ENCODE results near the gene GPC5.

DNA sequence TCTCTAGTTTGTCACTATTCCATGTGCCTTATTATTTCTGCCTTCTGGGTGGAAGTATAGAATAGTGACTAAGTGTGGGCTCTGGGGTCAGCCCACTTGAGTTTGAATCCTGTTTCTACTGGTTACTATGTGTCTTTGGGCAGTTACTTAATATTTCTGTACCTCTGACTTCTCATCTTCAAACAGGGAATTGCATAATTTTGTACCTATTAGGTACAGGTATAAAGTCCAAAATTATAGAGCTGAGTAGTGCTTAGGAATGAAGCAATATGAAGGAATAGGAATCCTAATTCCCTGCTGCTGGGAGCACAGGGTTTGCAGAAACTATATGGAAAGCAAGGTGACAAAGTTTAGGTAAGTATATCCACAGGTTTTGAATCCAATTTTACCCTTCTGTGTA, 564.5 kb downstream of the GPC5 start:
- no peak for TF ChIP-seq PHF8 (IDR thresholded peaks at IDR 0.05; ENCODE audit: borderline replicate concordance, low read depth)
- no peak for TF ChIP-seq SMC3 (IDR thresholded peaks at IDR 0.05)
- TF ChIP-seq, protein P1, sequence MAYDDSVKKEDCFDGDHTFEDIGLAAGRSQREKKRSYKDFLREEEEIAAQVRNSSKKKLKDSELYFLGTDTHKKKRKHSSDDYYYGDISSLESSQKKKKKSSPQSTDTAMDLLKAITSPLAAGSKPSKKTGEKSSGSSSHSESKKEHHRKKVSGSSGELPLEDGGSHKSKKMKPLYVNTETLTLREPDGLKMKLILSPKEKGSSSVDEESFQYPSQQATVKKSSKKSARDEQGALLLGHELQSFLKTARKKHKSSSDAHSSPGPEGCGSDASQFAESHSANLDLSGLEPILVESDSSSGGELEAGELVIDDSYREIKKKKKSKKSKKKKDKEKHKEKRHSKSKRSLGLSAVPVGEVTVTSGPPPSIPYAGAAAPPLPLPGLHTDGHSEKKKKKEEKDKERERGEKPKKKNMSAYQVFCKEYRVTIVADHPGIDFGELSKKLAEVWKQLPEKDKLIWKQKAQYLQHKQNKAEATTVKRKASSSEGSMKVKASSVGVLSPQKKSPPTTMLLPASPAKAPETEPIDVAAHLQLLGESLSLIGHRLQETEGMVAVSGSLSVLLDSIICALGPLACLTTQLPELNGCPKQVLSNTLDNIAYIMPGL (CRISPR knock-in tag; IDR thresholded peaks at IDR 0.05; ENCODE audit: borderline replicate concordance): no peak
- TF ChIP-seq, protein P2, sequence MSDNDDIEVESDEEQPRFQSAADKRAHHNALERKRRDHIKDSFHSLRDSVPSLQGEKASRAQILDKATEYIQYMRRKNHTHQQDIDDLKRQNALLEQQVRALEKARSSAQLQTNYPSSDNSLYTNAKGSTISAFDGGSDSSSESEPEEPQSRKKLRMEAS (IDR thresholded peaks at IDR 0.05): no peak
- TF ChIP-seq POLR2A (IDR thresholded peaks at IDR 0.05; ENCODE audit: low read length): no peak

Data from A549 (cell line).